ACHN (cell line): ENCODE results near the gene HTD2.
"Not testable (repeated sequence)": the region's sequence is repeated elsewhere in the genome, so short reads cannot be mapped to it uniquely, and the experiment has no call there.

Experiments
- DNase-seq: peaks from one replicate; pipeline ENCODE4 v3.0.0-alpha.2; 2015
- in situ Hi-C: cut with HindIII; loops from 2 replicates; pipeline ENCODE4 v1.10.0; 2017; ENCODE audit warnings: low sequenced_read_pairs, low pct_ligation_motif_present, low pct_unique_long_range_greater_than_20kb

The HTD2 gene

GRCh38 chr3:58325525-58325992 lies 19.2 kb downstream of the HTD2 start:
- in situ Hi-C loops, result no loop called here
- DNase-seq, result no peak

DNA sequence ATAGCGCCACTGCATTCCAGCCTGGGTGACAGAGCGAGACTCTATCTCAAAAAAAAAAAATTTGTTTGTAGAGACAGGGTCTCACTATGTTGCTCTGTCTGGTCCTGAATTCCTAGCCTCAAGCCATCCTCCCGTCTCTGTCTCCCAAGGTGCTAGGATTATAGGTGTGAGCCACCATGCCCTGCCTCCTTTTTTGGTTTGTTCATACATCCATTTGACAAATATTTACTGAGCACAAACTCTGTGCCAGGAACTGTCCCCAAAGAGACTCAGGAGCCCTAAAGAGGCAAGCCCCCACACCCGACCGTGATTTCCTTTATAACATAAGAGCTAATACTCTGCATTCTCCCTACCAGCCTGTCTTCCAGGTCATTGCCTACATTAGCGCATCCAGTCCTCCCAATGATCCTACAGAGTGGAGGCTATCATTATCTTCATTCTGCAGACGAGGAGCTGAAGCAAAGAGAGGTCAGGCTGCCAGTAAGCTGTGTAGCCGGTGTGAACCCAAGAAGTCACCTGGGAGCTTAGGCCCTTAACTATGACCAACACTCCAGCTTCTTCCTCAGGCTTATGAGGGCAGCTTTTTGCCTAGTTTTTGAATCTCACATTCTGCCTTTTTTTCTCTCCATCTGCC lies 20.1 kb downstream of the HTD2 start:
- in situ Hi-C loops, result no loop called here
- DNase-seq, result no peak

- in situ Hi-C loops, result no loop called here
- DNase-seq, result no peak
Measured at GRCh38 chr3:58329150-58329921, 23.0 kb downstream of the HTD2 start.

- in situ Hi-C loops, result no loop called here
- DNase-seq, result no peak
Measured at GRCh38 chr3:58329922-58330413, 23.6 kb downstream of the HTD2 start.

GRCh38 chr3:58331593-58332152 lies 25.4 kb downstream of the HTD2 start:
- in situ Hi-C loops, result no loop called here
- no peak for DNase-seq

DNA sequence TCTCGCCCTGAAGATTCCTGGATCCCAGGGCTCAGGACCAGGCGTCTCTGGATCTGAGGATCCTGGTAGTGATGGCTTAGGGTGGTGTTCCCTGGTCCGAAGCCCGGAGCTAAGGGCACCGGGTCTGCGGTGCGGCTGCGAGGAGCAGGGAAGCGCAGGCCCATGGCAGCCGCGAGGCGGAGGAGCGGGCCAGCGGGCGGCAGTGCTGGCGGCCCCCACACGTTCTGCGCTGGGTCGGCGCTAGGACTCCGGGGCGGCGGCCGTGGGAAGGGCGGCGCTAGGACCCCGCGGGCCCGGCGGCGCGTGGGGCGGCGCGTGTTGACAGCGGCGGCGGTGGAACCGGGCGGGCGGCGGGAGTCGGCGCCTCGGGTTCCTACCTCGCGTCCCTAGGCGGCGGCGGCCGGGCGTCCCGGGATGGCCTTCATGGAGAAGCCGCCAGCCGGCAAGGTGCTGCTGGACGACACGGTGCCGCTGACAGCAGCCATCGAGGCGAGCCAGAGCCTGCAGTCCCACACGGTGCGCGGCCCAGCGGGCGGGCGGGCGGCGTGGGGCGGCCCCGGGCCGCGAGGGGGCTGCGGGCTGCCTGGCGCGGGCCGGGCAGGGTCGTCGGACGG lies 26.4 kb downstream of the HTD2 start, which contains the start of gene PXK:
TSS of gene PXK (plus strand) at position 318 of the 614 bp plus-strand sequence. CDS start at position 415, 97 bp downstream.
- peak; percentile 67 for DNase-seq
- in situ Hi-C loops, result no loop called here

GRCh38 chr3:58333206-58334012 lies 27.1 kb downstream of the HTD2 start:
- in situ Hi-C loops, result no loop called here
- peak; percentile 29 for DNase-seq

- in situ Hi-C loops, result no loop called here
- DNase-seq, result no peak
Measured at GRCh38 chr3:58334013-58334321, 27.6 kb downstream of the HTD2 start.

DNA sequence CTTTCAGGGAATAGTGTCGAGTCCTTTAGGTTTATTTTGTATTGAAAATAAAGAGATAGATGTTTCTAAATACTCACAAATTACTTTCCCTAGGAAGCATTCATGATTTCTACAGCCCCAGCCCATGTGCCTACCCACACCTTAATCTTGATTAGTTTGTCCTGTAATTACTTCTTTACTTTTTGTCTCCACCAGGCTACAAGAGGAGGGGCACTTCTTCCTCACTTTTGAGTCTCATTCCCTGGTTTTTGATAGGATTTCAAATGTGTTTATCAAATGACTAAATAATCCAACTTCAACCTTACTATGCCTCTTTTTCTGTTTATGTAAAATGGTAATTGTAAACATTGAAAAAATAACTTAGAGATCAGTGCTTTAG lies 28.2 kb downstream of the HTD2 start:
- no peak for DNase-seq
- in situ Hi-C loops, result no loop called here

- in situ Hi-C loops, result no loop called here
- DNase-seq, result no peak
Measured at GRCh38 chr3:58335652-58335947, 29.3 kb downstream of the HTD2 start.

- in situ Hi-C loops, result no loop called here
- peak; percentile 43 for DNase-seq
Measured at GRCh38 chr3:58336135-58336882, 30.0 kb downstream of the HTD2 start.

DNA sequence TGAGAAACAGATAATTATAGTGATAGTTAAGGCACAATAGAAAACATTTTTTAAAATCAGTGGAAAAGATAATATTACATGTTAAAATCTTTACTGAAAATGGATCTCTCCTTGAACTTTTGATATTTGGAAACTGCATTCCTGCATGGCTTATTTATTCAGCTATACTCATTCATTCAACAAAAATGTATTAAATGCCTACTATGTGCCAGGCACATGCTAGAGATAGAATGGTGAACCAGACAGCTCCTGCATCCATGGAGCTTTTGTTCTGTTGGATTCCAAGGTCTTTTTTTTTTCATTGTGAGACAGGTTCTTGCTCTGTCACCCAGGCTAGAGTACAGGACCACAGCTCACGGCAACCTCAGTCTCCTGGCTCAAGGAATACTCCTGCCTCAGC lies 30.9 kb downstream of the HTD2 start:
- no peak for DNase-seq
- in situ Hi-C loops, result no loop called here

DNA sequence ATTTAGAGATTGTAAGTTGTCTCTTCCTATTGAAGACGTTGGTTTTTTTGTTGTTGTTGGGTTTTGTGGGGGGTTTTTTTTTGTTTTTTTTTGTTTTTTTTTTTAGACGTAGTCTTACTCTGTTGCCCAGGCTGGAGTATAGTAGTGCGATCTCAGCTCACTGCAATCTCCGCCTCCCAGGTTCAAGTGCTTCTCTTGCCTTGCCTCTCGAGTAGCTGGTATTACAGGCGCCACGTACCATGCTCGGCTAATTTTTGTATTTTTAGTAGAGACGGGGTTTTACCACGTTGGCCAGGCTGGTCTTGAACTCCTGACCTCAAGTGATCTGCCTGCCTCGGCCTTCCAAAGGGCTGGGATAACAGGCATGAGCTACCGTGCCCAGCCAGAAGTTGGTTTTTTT lies 32.8 kb downstream of the HTD2 start:
- DNase-seq, in situ Hi-C loops: not testable (repeated sequence)

GRCh38 chr3:58340594-58341244 lies 34.4 kb downstream of the HTD2 start:
- no peak for DNase-seq
- in situ Hi-C loops, result no loop called here

- in situ Hi-C loops, result no loop called here
- DNase-seq, result no peak
Measured at GRCh38 chr3:58341376-58341775, 35.1 kb downstream of the HTD2 start.

- no peak for DNase-seq
- in situ Hi-C loops, result no loop called here
Measured at GRCh38 chr3:58342676-58343075, 36.4 kb downstream of the HTD2 start.

DNA sequence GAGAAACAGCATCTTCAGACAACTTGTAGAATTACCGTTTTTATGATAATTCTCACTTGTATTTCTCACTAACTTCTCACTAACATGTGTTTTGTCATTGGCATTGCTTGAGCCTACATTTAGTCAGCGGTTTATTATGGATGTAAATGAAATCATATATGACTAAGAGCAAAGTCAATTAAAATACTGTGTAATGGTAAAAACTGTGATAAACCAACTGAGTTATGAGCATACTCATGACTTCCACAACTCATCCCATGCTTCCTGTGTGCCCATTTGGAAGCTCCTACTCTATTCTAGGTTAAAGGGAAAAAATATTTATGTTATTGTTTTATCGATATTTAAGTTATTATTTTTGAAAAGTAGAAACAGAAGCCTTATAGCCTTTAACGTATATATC lies 39.1 kb downstream of the HTD2 start:
- in situ Hi-C loops, result no loop called here
- no peak for DNase-seq

DNA sequence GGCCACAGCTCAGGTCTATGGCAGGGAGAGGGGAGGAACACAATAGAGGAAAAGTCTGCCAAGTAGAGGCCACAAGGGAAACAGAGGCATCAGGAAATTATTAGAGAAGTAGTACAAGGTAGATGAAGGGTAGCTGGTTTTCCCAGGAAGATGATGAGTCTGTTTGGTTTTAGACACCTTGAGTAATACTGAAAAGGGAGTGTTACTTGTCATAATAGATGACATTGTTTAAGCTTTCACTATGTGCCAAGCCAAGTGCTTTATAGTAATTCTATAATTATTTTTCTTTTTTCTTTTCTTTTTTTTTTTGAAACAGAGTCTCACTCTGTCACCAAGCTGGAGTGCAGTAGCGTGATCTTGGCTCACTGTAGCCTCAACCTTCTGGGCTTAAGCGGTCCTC lies 40.0 kb downstream of the HTD2 start:
- in situ Hi-C loops, result no loop called here
- no peak for DNase-seq
